ENCODE data around the gene COL18A1. TPM values are rescaled to one million over a fixed set of nuclear protein-coding genes. Genes with fewer than 3 reads are reported as not detected.
A peak's percentile ranks its signal among the peaks of the same experiment; 100 is the strongest.
"Not testable (repeated sequence)": the region's sequence is repeated elsewhere in the genome, so short reads cannot be mapped to it uniquely, and the experiment has no call there.

COL18A1 gene
- total RNA-seq, 2 donors from 2014 or later, result 117 to 133 TPM

GRCh38 chr21:45513741-45514310 is 108.9 kb downstream of the COL18A1 start:
- intact Hi-C loops (cut with DNase I), result no loop called here
- DNase-seq (ENCODE audit: low spot score), result peak; percentile 75

GRCh38 chr21:45514311-45515021 is 109.5 kb downstream of the COL18A1 start:
- intact Hi-C loops (cut with DNase I), result no loop called here

GRCh38 chr21:45515241-45516061 is 110.5 kb downstream of the COL18A1 start:
- intact Hi-C loops (cut with DNase I), result no loop called here
- DNase-seq (ENCODE audit: low spot score), result peak; percentile 70

More at GRCh38 chr21:45514311-45515021, 109.5 kb downstream of the COL18A1 start:
- DNase-seq (ENCODE audit: low spot score), result peak; percentile 77

GRCh38 chr21:45516071-45516670 is 111.2 kb downstream of the COL18A1 start:
- intact Hi-C loops (cut with DNase I), result no loop called here
- peak; percentile 72 for DNase-seq (ENCODE audit: low spot score)

- intact Hi-C loops (cut with DNase I), result no loop called here
Measured at GRCh38 chr21:45516671-45517151, 111.7 kb downstream of the COL18A1 start.

GRCh38 chr21:45517249-45518065 is 112.5 kb downstream of the COL18A1 start:
- intact Hi-C loops (cut with DNase I), result no loop called here
- DNase-seq (ENCODE audit: low spot score), result peak; percentile 62

More at GRCh38 chr21:45516671-45517151, 111.7 kb downstream of the COL18A1 start:
- DNase-seq (ENCODE audit: low spot score), result peak; percentile 58

GRCh38 chr21:45518742-45519141 is 113.8 kb downstream of the COL18A1 start:
- no peak for DNase-seq (ENCODE audit: low spot score)
- intact Hi-C loops (cut with DNase I), result no loop called here

GRCh38 chr21:45519182-45519581 is 114.2 kb downstream of the COL18A1 start:
- DNase-seq (ENCODE audit: low spot score), result no peak
- intact Hi-C loops (cut with DNase I), result no loop called here

GRCh38 chr21:45521241-45521640 is 116.3 kb downstream of the COL18A1 start:
- DNase-seq (ENCODE audit: low spot score), result no peak
- intact Hi-C loops (cut with DNase I), result no loop called here

- DNase-seq (ENCODE audit: low spot score), result peak; percentile 6
- intact Hi-C loops (cut with DNase I), result no loop called here
Measured at GRCh38 chr21:45522381-45522780, 117.4 kb downstream of the COL18A1 start.

- intact Hi-C loops (cut with DNase I), result no loop called here
- peak; percentile 70 for DNase-seq (ENCODE audit: low spot score)
Measured at GRCh38 chr21:45522986-45523385, 118.0 kb downstream of the COL18A1 start.

- intact Hi-C loops (cut with DNase I), result no loop called here
- peak; percentile 68 for DNase-seq (ENCODE audit: low spot score)
Measured at GRCh38 chr21:45523411-45524101, 118.6 kb downstream of the COL18A1 start.

GRCh38 chr21:45524756-45525152 is 119.8 kb downstream of the COL18A1 start:
- peak; percentile 67 for DNase-seq (ENCODE audit: low spot score)
- intact Hi-C loops (cut with DNase I), result no loop called here

- intact Hi-C loops (cut with DNase I), result no loop called here
- peak; percentile 74 for DNase-seq (ENCODE audit: low spot score)
Measured at GRCh38 chr21:45525153-45525909, 120.4 kb downstream of the COL18A1 start.

- peak; percentile 66 for DNase-seq (ENCODE audit: low spot score)
- intact Hi-C loops (cut with DNase I), result no loop called here
Measured at GRCh38 chr21:45525910-45526306, 120.9 kb downstream of the COL18A1 start.

GRCh38 chr21:45527151-45527999 is 122.4 kb downstream of the COL18A1 start:
- intact Hi-C loops (cut with DNase I), result not testable (repeated sequence)
- peak; percentile 30 for DNase-seq (ENCODE audit: low spot score)

Measured in posterior vena cava (tissue), 2 donors.